Islet precursor cell (in vitro differentiated cells): ENCODE measurements around the gene ZNF559.

Source experiments
- DNase-seq: peaks from one replicate; pipeline ENCODE4 v3.0.0-alpha.2; 2018

The ZNF559 gene

DNA sequence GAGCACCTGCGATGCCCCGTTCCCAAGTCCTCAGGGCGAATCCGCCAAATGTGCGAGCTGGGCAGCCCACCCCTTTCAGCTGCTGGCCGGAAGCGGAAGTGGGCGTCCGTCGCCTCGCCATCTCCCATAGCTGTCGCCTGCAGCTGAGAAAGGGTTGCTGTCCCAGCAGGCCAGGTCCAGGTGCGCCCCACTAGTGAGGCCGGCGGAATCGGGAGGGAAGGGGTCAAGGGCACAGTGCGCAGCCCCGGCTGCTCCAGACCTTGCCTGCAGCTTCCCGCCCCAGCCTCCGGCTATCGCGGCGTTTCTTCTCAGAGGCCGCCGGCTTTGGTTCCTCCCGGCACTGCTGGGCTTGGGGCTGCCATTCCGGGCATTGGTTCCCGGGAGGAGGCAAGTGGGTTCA, 38.9 kb downstream of the ZNF559 start, which contains the start of gene ZNF177:
Gene ZNF177 (plus strand): TSS at position 109 of the 400 bp plus-strand sequence. CDS start 15,299 bp downstream, outside the sequence.
- DNase-seq = no peak

DNA sequence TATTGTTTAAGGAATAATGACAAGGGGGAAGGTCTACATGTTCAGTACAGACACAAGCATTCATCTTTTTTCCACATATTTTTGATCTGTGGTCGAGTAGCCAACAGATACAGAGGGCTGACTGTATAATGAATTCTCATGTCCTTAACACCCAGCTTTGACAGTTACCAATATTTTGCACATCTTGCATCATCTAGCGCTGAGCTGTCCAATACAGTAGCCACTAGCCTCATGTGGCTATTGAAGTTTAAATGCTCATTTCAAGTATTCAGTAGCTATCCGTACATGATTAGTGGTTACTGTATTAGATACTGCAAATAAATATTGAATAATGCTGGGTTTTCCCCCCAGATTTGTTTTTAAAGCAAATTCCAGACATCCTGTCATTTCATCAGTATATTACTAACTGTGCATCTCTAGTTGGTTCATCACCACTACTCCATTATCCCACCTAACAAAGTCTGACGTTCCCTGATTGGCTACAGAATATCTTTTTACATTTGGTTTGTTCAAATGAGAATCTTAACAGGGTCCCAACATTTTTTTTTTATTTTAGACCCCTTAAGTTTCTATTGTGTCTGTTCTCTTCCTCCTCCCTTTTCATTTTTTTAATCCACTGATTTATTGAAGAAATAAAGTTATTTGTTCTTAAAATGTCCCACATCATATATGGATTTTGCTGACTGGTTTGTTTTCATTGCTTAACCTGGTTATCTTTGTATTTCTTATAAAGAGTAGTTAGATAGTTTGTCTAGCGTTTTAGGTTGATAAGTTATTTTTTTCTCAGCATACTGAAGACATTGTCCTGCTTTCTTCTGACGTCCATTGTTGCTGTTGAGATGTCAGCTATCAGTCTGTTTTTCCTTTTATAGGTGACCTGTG, 47.0 kb downstream of the ZNF559 start:
- DNase-seq = no peak

DNA sequence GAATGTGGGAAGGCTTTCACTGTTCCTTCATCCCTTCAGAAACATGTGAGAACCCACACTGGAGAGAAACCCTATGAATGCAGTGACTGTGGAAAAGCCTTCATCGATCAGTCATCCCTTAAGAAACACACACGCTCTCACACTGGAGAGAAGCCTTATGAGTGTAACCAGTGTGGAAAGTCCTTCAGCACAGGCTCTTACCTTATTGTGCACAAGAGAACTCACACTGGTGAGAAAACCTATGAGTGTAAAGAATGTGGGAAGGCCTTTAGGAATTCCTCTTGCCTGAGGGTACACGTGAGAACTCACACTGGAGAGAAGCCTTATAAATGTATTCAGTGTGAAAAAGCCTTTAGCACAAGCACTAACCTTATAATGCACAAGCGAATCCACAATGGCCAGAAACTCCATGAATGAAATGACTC, 57.4 kb downstream of the ZNF559 start:
- no peak for DNase-seq
